H1 (cell line): ENCODE data around the gene SLC1A7. TPM values are rescaled to one million over a fixed set of nuclear protein-coding genes. Genes with fewer than 3 reads are reported as not detected.

Source experiments
- CTCF ChIA-PET: fragments of 300-600 bp; sonication (Branson Sonifier 250); formaldehyde crosslinking; loops from one replicate; lab custom pipeline; 2021; ENCODE audit not compliant: partially characterized antibody; lab: Charles Lee
- POLR2A ChIA-PET: fragments of 300-600 bp; sonication (Branson Sonifier 250); formaldehyde crosslinking; loops from one replicate; lab custom pipeline; 2021; ENCODE audit warnings: inconsistent platforms; ENCODE audit not compliant: partially characterized antibody; lab: Charles Lee
- DNase-seq, 2 experiments: peaks; one replicate each; pipeline versions ENCODE4 v3.0.0 to v3.0.0-alpha.2; 2010 to 2022; ENCODE audit warnings: low spot score in 2 of 2, low read depth in 1 of 2, mixed read lengths in 1 of 2
- FAIRE-seq: peaks from 2 replicates; lab custom pipeline; 2011; peaks lifted over from hg19 to GRCh38; lab: Jason Lieb, UNC
- H2AFZ ChIP-seq: 2 replicates; pipeline ENCODE4 v1.8.1; 2012; ENCODE audit warnings: low read length, inconsistent platforms
- H2AK5ac ChIP-seq: 2 replicates; pipeline ENCODE4 v1.6.1; 2013; ENCODE audit warnings: low read depth, low read length
- H2BK120ac ChIP-seq: replicated peaks from 2 replicates; pipeline ENCODE3; 2013; ENCODE audit warnings: low read depth, low read length, inconsistent platforms
- H2BK12ac ChIP-seq: 2 replicates; pipeline ENCODE4 v1.6.1; 2013; ENCODE audit warnings: low read depth, low read length
- H2BK15ac ChIP-seq: 2 replicates; pipeline ENCODE4 v1.6.1; 2013; ENCODE audit warnings: low read length
- H2BK20ac ChIP-seq: 2 replicates; pipeline ENCODE4 v1.6.1; 2013; ENCODE audit warnings: low read length
- H2BK5ac ChIP-seq: 2 replicates; pipeline ENCODE4 v1.6.1; 2013; ENCODE audit warnings: low read depth, low read length
- H3K14ac ChIP-seq: 2 replicates; pipeline ENCODE4 v1.6.1; 2013; ENCODE audit warnings: inconsistent platforms; ENCODE audit not compliant: insufficient read length
- H3K18ac ChIP-seq: 2 replicates; pipeline ENCODE4 v1.6.1; 2013; ENCODE audit warnings: low read length; ENCODE audit errors: extremely low read depth
- H3K23ac ChIP-seq: 2 replicates; pipeline ENCODE4 v1.6.1; 2013; ENCODE audit warnings: inconsistent platforms; ENCODE audit not compliant: insufficient read length
- H3K23me2 ChIP-seq: 2 replicates; pipeline ENCODE4 v1.6.1; 2013; ENCODE audit warnings: low read depth, low read length
- H3K27ac ChIP-seq: 2 replicates; pipeline ENCODE4 v1.6.1; 2011; ENCODE audit warnings: low read depth, low read length, inconsistent platforms
- H3K27me3 ChIP-seq, 4 experiments: replicated peaks in 1 of 4; 1 replicate in 1 of 4; 2 replicates in 3 of 4; pipeline versions ENCODE4 v1.6.1 to v1.8.1; 2011 to 2013; ENCODE audit warnings: low read length in 3 of 4, mild to moderate bottlenecking in 3 of 4, inconsistent platforms in 2 of 4, mixed read lengths in 2 of 4, moderate library complexity in 1 of 4; ENCODE audit not compliant: control insufficient read depth in 3 of 4, insufficient read depth in 3 of 4; ENCODE audit errors: extremely low read depth in 1 of 4
- H3K36me3 ChIP-seq, 4 experiments: 2 replicates each; pipeline versions ENCODE4 v1.6.1 to v1.8.1; 2011 to 2013; ENCODE audit warnings: mild to moderate bottlenecking in 4 of 4, low read length in 3 of 4, moderate library complexity in 2 of 4, control low read depth in 1 of 4, inconsistent platforms in 1 of 4; ENCODE audit not compliant: insufficient read depth in 4 of 4, control insufficient read depth in 2 of 4
- H3K4ac ChIP-seq: replicated peaks from 2 replicates; pipeline ENCODE3; 2013; ENCODE audit warnings: low read length, low read depth, mixed read lengths, inconsistent platforms; ENCODE audit not compliant: insufficient read length
- H3K4me1 ChIP-seq, 4 experiments: replicated peaks in 1 of 4; 1 replicate in 1 of 4; 2 replicates in 3 of 4; pipeline versions ENCODE4 v1.6.1 to v1.8.1; 2011 to 2013; ENCODE audit warnings: low read length in 3 of 4, inconsistent platforms in 2 of 4, mixed read lengths in 1 of 4; ENCODE audit not compliant: insufficient read depth in 4 of 4, control insufficient read depth in 3 of 4
- H3K4me2 ChIP-seq, 2 experiments: 2 replicates each; pipeline versions ENCODE4 v1.6.1 to v1.8.1; 2011 to 2013; ENCODE audit warnings: low read depth in 2 of 2, low read length in 2 of 2, control low read depth in 1 of 2, inconsistent platforms in 1 of 2, mild to moderate bottlenecking in 1 of 2; ENCODE audit not compliant: insufficient read depth in 1 of 2
- H3K4me3 ChIP-seq, 4 experiments: fragments of 200-600, 300-600 bp in 1 of 4; sonication (generic), shearing (Covaris generic), sonication (Bioruptor Twin) in 1 of 4; 2 replicates each; pipeline versions ENCODE4 v1.5.1 to v1.8.1; 2011 to 2016; ENCODE audit warnings: low read length in 4 of 4, low read depth in 3 of 4, control low read depth in 2 of 4, inconsistent platforms in 2 of 4, mild to moderate bottlenecking in 2 of 4, mixed read lengths in 1 of 4, moderate library complexity in 1 of 4; ENCODE audit not compliant: insufficient read depth in 2 of 4; ENCODE audit errors: extremely low read depth in 1 of 4
- H3K56ac ChIP-seq: replicated peaks from 2 replicates; pipeline ENCODE3; 2013; ENCODE audit warnings: low read depth, mild to moderate bottlenecking, mixed read lengths, low read length, inconsistent platforms; ENCODE audit not compliant: insufficient read length
- H3K79me1 ChIP-seq: 2 replicates; pipeline ENCODE4 v1.6.1; 2013; ENCODE audit warnings: low read depth, low read length, control low read depth
- H3K79me2 ChIP-seq, 2 experiments: 2 replicates each; pipeline versions ENCODE4 v1.6.1 to v1.8.1; 2012 to 2013; ENCODE audit warnings: low read length in 2 of 2, mild to moderate bottlenecking in 2 of 2, inconsistent platforms in 1 of 2; ENCODE audit not compliant: insufficient read depth in 2 of 2, control insufficient read depth in 1 of 2
- H3K9ac ChIP-seq, 4 experiments: replicated peaks in 1 of 4; 1 replicate in 1 of 4; 2 replicates in 3 of 4; pipeline versions ENCODE4 v1.6.1 to v1.8.1; 2011 to 2013; ENCODE audit warnings: low read depth in 3 of 4, low read length in 3 of 4, control low read depth in 2 of 4, mild to moderate bottlenecking in 2 of 4, moderate library complexity in 2 of 4, inconsistent platforms in 1 of 4; ENCODE audit errors: extremely low read depth in 1 of 4
- H3K9me3 ChIP-seq, 2 experiments: 2 replicates each; pipeline versions ENCODE4 v1.6.1 to v1.8.1; 2012 to 2013; ENCODE audit warnings: mild to moderate bottlenecking in 2 of 2, moderate library complexity in 2 of 2, control low read depth in 1 of 2, inconsistent platforms in 1 of 2, low read depth in 1 of 2, low read length in 1 of 2, mixed read lengths in 1 of 2; ENCODE audit not compliant: insufficient read depth in 2 of 2
- H4K20me1 ChIP-seq, 2 experiments: replicated peaks in 1 of 2; 2 replicates each; pipeline versions ENCODE3 to v1.8.1; 2011 to 2013; ENCODE audit warnings: inconsistent platforms in 2 of 2, low read length in 2 of 2, mild to moderate bottlenecking in 1 of 2; ENCODE audit not compliant: insufficient read depth in 2 of 2, control insufficient read depth in 1 of 2
- H4K5ac ChIP-seq: 2 replicates; pipeline ENCODE4 v1.6.1; 2013; ENCODE audit warnings: low read length, low read depth, mixed read lengths, inconsistent platforms; ENCODE audit not compliant: insufficient read length
- H4K8ac ChIP-seq: 2 replicates; pipeline ENCODE4 v1.8.0; 2013; ENCODE audit warnings: mild to moderate bottlenecking, moderate library complexity, low read length, inconsistent platforms; ENCODE audit not compliant: insufficient read depth; ENCODE audit errors: extremely low read depth
- H4K91ac ChIP-seq: replicated peaks from 2 replicates; pipeline ENCODE3; 2013; ENCODE audit warnings: low read length, mixed read lengths, inconsistent platforms; ENCODE audit not compliant: insufficient read length
- PHF8 ChIP-seq: fragments of 200-600 bp; sonication (generic); conservative IDR thresholded peaks from 2 replicates; pipeline ENCODE4 v1.7.1; 2012; ENCODE audit warnings: low read depth, mild to moderate bottlenecking, inconsistent platforms, low read length, moderate library complexity
- WGBS, 2 experiments: shearing (Covaris generic) in 1 of 2; methylation state at CpG; one replicate each; pipeline versions ENCODE4 v1.1.6 to v1.1.7; 2013 to 2015; ENCODE audit warnings: low lambda C conversion rate in 2 of 2, mixed read lengths in 2 of 2, inconsistent platforms in 1 of 2, low coverage in 1 of 2, missing lambda C conversion rate in 1 of 2; ENCODE audit not compliant: insufficient replicate concordance in 2 of 2, insufficient coverage in 1 of 2, insufficient read length in 1 of 2; ENCODE audit errors: extremely low coverage in 1 of 2, missing lambda C conversion rate in 1 of 2; 5-methylcytosine and 5-hydroxymethylcytosine counted together
- polyA plus RNA-seq, 7 experiments: library from polyadenylated mRNA; depleted of rRNA in 3 of 7; stranded (reverse) in 5 of 7; unstranded in 2 of 7; fragments of >200 nt in 5 of 7; fragments of 200-250 nt in 2 of 7; gene quantifications; 1 replicate in 5 of 7; 2 replicates in 1 of 7; 4 replicates in 1 of 7; pipeline versions ENCODE4 v1.2.1 to v1.2.3, GENCODE V29; 2011 to 2013; ENCODE audit warnings: missing spikeins in 2 of 7, mixed read lengths in 2 of 7
- total RNA-seq: library from RNA; stranded (reverse); fragmentation: NEBNext Ultra II Directional; extraction: Animal tissue kit (Norgen Biotek cat#: 25700); gene quantifications from 2 replicates; pipeline ENCODE4 v1.2.1, GENCODE V29; 2021

The SLC1A7 gene
- total and polyA plus RNA-seq, 2 of the 8 experiments (the other 6 are each of a cell fraction or from before 2014, with no cell fraction given), result not detected

GRCh38 chr1:53068314-53069099, 73.9 kb downstream of the SLC1A7 start:
- peaks cover 3 to 15% (median 13%) of the 10 kb centered on the region in 4 experiments for H3K27me3 ChIP-seq
- H2BK120ac ChIP-seq, result no peak overlapping the region
- no peak overlapping the region for H3K23ac ChIP-seq
- H2BK12ac ChIP-seq, result no peak overlapping the region
- H2AK5ac ChIP-seq, result no peak overlapping the region
- H2AFZ ChIP-seq, result no peak overlapping the region
- no peak overlapping the region for H3K4me3 ChIP-seq
- no peak overlapping the region for H3K14ac ChIP-seq
- no peaks in the 10 kb centered on the region for H3K9me3 ChIP-seq
- H3K18ac ChIP-seq, result no peak overlapping the region
- no peak overlapping the region for H2BK5ac ChIP-seq
- H4K5ac ChIP-seq, result no peak overlapping the region
- no peak overlapping the region for H2BK15ac ChIP-seq
- peaks cover 2% of the 10 kb centered on the region; the same call in 1 of the 2 replicates for H3K23me2 ChIP-seq
- 89% methylated on average over 6 of the region's 7 CpGs; no CpG with 5 or more reads in 1 of the 2 experiments for WGBS, 2 experiments
- no peaks in the 10 kb centered on the region for H3K79me1 ChIP-seq
- peaks cover 0 to 6% (median 0%) of the 10 kb centered on the region in 4 experiments; a peak in 2 of 7 replicates for H3K4me1 ChIP-seq
- no peak overlapping the region for H4K8ac ChIP-seq
- no peaks in the 10 kb centered on the region for H3K79me2 ChIP-seq
- no peak overlapping the region for H3K56ac ChIP-seq
- no peak overlapping the region for H3K27ac ChIP-seq
- H3K9ac ChIP-seq, result no peak overlapping the region
- no peak overlapping the region for H3K4ac ChIP-seq
- ChIA-PET POLR2A (interaction anchor here (0.9 to 1.1 kb wide), 2 partner anchors 9 to 54 kb away, joined by 3 read pairs; no protein-coding TSS in a partner anchor), CTCF (interaction anchor here (1.0 to 3.7 kb wide), 7 partner anchors 14 to 163 kb away, joined by 3 to 14 read pairs (median 4); no protein-coding TSS in a partner anchor)
- DNase-seq (no peak), FAIRE-seq (no peak)
- no peak overlapping the region for H4K91ac ChIP-seq
- no peak for TF ChIP-seq PHF8
- H3K36me3 ChIP-seq, result no peaks in the 10 kb centered on the region
- no peak overlapping the region for H2BK20ac ChIP-seq
- H3K4me2 ChIP-seq, result no peak overlapping the region
- no peaks in the 10 kb centered on the region for H4K20me1 ChIP-seq
